Central memory CD4-positive, alpha-beta T cell (primary cell): ENCODE measurements around the gene DRC7.

Experiments
- DNase-seq: peaks from one replicate; pipeline ENCODE4 v3.0.0; 2022

The DRC7 gene

DNA sequence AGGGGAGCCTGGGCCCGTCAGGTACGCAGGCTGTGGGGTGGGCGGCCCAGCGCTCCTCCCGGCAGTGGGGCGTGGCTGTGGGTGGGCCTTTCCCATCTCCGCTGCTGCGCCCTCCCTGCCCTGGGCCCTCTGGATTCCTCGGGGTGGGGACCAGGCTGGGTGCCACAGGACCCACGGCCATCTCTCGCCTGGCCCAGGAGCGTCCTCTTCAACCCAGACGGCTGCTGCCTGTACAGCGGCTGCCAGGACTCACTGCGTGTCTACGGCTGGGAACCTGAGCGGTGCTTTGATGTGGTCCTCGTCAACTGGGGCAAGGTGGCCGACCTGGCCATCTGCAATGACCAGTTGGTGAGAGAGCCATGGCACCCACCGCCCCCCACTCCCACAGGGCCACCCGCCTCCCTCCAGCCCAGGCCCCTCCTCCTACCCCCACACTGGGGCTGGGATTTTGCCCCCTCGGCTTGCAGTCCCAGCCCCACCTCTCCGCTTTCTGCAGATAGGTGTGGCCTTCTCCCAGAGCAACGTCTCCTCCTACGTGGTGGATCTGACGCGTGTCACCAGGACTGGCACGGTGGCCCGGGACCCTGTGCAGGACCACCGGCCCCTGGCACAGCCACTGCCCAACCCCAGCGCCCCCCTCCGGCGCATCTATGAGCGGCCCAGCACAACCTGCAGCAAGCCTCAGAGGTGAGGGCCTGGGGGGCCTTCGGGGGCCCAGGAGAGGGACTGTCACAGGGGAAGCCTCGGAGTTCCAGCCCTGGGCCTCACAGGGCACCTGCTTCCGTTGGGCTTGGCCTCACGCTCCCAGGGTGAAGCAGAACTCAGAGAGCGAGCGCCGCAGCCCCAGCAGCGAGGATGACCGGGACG is 58.2 kb downstream of the DRC7 start:
- DNase-seq: no peak

- DNase-seq: no peak
Measured at GRCh38 chr16:57753448-57754353, 59.1 kb downstream of the DRC7 start.

- no peak for DNase-seq
Measured at GRCh38 chr16:57754354-57755060, 59.9 kb downstream of the DRC7 start.

GRCh38 chr16:57755061-57755684 is 60.6 kb downstream of the DRC7 start:
- no peak for DNase-seq

DNA sequence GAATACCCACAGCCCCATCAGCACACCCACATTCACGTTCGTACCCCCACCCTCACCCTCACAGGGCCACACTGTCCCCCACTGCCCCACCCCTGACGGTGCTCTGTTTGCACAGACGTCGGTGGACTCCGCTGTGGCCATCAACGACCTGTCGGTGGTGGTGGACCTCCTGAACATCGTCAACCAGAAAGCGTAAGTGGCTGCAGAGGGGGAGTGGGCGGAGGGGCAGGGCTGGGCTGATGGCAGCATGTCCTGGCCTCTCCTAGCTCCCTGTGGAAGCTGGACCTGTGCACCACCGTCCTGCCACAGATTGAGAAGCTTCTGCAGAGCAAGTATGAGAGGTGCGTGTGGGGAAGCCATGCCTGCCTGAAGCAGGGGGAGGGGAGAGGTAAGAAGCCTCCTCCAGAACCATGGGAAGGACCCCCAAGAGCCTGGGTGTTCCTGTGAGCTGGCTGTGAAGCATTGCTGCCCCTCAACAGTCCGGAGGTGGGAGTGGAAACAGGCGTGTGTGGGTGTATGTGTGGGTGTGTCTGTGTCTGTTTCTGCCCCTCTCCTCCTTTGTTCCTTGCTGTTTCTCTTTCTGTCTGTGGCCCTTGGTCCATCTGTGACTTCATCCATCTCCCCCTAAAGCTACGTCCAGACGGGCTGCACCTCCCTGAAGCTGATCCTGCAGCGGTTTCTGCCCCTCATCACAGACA is 61.3 kb downstream of the DRC7 start:
- DNase-seq: no peak

GRCh38 chr16:57756424-57757325 is 62.1 kb downstream of the DRC7 start:
- no peak for DNase-seq

GRCh38 chr16:57757326-57757786 is 62.8 kb downstream of the DRC7 start:
- peak; percentile 80 for DNase-seq

DNA sequence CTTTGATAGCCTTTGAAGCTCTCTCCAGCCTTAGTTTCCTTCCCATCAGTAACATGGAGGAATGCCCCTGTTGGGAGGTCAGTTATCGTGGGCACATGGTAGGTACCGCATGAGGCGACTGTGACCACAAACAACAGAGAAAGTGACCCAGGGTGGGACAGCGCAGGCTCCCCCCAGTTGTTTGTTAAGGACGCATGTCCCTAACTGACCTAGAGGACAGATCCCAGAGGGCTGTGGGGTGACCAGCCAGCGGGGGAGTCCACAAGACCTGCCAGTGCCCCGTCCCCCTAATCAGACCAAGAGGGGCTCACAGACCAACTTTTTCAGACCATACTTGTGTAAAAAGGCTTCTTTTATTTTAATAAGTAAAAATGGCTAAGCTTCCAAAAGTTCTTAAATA is 63.3 kb downstream of the DRC7 start:
- DNase-seq: no peak

- no peak for DNase-seq
Measured at GRCh38 chr16:57758331-57759117, 63.9 kb downstream of the DRC7 start.

GRCh38 chr16:57759131-57759530 is 64.5 kb downstream of the DRC7 start:
- no peak for DNase-seq

DNA sequence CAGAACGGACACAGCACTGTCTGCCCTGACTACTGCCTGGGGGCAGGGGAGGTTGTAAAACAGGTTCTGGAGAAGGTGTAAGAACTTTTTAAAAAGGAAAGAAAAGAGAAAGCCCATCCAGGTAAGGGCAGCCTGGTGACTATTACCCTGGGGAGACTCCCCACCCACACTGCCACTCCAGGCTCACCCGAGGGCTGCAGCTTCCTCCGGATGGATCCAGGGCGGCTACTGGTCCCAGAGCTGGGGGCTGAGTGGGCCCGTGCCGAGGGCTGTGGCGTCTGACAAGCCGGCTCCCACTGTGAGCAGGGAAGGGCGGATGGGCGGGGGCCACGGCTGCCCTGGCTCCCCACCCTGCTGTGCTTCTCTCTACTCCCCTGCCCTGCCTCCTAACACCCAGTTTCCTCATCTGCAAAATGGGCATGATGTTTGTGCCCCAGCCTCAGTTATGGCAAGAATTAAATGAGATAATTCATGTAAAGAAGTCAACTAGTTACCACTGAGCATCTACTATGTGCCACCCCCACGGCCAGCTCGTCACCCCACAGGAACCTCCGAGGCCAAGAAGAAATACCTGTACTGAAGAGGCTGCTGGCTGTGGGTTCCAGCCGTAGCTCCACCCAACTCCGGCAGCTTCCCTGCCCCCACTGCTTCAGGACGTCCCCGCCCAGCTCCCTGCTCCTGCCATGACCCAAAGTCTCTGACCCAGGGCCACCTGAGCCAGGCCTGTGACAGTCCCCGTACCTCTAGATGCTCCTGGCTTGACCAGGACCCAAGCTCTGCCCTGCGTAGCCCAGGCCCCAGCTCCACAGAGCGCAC is 65.1 kb downstream of the DRC7 start:
- DNase-seq: no peak

DNA sequence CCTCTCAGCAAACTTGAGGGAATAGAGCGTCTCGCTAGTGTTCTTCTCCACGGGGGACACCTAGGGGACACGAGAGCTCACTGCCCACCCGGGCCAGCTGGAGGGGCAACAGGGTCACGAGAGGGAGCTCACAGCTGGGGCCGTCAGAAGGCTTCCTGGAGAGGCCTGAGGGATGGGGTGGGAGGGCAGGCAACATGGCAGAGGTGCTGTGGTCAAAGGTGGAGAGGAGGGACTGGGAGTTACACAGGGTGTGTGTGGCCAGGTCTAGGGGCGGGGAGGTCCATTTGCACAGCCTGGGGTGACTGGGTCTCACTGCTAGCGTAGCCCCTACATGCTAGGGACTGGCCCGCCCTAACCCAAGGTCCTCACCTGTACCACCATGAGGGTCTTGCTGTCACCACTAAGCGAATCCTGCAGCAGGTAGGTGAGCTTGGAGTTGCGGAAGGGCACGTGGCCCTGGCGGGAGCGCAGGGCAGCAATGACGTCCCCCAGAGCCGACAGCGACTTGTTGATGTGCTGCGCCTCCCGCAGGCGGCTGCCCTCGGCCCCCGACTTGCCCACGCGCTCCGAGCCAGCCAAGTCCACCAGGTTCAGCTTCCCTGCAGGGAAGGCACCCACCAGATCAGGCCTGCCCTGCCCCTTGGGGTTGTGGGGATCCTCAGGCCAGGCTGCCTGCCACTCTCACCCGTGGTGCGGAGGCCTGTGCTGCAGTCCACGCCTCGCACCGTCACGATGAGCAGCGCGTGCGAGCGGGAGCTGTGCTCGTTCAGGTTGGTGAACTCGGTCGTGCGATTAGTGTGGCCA is 66.0 kb downstream of the DRC7 start:
- DNase-seq: no peak

- DNase-seq: no peak
Measured at GRCh38 chr16:57761301-57761700, 66.7 kb downstream of the DRC7 start.

- no peak for DNase-seq
Measured at GRCh38 chr16:57761957-57762356, 67.4 kb downstream of the DRC7 start.

DNA sequence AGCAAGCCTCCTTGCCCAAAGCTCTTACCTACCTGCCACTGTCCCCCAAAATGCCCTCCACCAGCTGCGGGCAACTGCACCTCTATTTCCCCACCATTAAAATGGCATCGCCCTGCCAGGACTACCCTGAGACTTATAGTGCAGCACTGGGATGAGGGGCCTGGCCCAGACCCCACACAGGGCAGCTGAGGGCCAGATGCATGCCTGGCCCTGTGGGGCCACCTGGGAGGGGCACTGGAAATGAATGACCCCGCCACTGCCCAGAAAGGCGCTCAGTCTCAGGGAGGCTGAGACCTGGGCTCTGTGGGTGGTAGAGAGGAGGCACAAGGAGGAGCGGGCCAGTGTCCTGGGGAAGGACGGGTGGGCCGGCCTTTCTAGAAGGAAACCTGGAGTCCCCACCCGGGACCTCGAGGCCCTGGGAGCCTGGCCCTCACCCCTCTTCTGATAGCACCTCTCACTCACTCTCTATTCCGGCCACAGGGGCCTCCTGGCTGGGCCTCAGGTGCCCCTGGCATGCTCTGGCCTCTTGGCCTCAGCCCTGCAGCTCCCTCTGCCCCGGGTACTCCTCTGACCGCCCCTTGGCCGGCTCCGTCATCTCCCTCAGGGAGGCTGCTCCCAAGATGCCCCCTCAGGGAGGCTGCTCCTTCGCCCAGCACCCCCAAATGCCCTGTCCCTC is 67.9 kb downstream of the DRC7 start:
- DNase-seq: no peak

DNA sequence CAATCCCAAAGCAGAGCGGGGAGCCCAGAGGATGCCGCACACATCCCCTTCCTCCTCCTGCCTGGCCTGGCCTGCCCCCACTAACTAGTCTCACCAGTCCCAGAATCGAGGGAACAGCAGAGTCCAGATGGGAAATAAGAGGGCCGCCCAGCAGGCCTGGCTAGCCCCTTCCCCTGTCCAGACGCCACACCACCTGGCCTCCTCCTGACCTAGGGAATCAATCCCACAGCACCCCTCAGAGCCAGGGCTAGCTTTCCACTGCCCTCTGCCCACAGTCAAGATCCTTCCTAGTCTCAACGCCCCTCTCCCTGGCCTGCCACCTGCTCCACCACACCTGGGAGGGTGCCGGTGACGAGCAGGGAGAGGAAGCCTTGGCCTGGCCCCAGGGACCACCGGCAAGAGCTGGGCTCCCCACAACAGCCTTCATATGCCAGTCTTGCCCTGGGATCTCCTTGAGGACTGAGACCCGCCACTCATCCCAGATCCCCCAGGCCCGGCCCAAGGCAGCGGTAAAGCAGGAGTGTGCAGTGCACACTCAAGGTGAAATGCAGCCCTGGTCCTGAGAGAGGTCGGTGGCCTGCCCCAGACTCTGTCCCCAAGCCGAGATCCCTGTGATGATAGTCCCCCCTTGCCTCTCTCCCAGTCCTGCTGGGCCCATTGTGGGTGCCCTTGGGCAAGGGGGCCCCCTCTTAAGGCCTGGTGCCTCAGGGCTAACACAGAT is 68.8 kb downstream of the DRC7 start:
- DNase-seq: no peak

- no peak for DNase-seq
Measured at GRCh38 chr16:57764006-57764340, 69.4 kb downstream of the DRC7 start.
